GM19372 (cell line): ENCODE measurements around the gene CTTNBP2NL.
"Not testable (repeated sequence)": the region's sequence is repeated elsewhere in the genome, so short reads cannot be mapped to it uniquely, and the experiment has no call there.

Source experiments
- ATAC-seq: cut with Tn5 transposase; IDR thresholded peaks from one replicate; pipeline ENCODE4 v1.9.1; 2021; ENCODE audit warnings: mild to moderate bottlenecking, low read depth, moderate library complexity; ENCODE audit not compliant: unreplicated experiment

The CTTNBP2NL gene

GRCh38 chr1:112386024-112386723, 9.8 kb upstream of the CTTNBP2NL start:
- no peak for ATAC-seq

GRCh38 chr1:112386731-112387346, 9.2 kb upstream of the CTTNBP2NL start:
- no peak for ATAC-seq

- no peak for ATAC-seq
Measured at GRCh38 chr1:112387807-112388206, 8.2 kb upstream of the CTTNBP2NL start.

GRCh38 chr1:112388436-112388835, 7.6 kb upstream of the CTTNBP2NL start:
- no peak for ATAC-seq

GRCh38 chr1:112389689-112390088, 6.3 kb upstream of the CTTNBP2NL start:
- ATAC-seq: no peak

- not testable (repeated sequence) for ATAC-seq
Measured at GRCh38 chr1:112390335-112390734, 5.7 kb upstream of the CTTNBP2NL start.

- peak; percentile 63 for ATAC-seq
Measured at GRCh38 chr1:112390775-112391602, 5.0 kb upstream of the CTTNBP2NL start.

GRCh38 chr1:112391603-112391940, 4.4 kb upstream of the CTTNBP2NL start:
- no peak for ATAC-seq

- ATAC-seq: no peak
Measured at GRCh38 chr1:112393631-112393974, 2.4 kb upstream of the CTTNBP2NL start.

GRCh38 chr1:112394743-112395062, 1.3 kb upstream of the CTTNBP2NL start:
- ATAC-seq: no peak

- ATAC-seq: no peak
Measured at GRCh38 chr1:112395256-112395820, 676 bp upstream of the CTTNBP2NL start.

- ATAC-seq: no peak
Measured at GRCh38 chr1:112396653-112397471, 848 bp downstream of the CTTNBP2NL start.

GRCh38 chr1:112397841-112398240, 1.8 kb downstream of the CTTNBP2NL start:
- ATAC-seq: no peak

GRCh38 chr1:112399456-112399855, 3.4 kb downstream of the CTTNBP2NL start:
- no peak for ATAC-seq

- not testable (repeated sequence) for ATAC-seq
Measured at GRCh38 chr1:112400706-112401105, 4.7 kb downstream of the CTTNBP2NL start.

- peak; percentile 50 for ATAC-seq
Measured at GRCh38 chr1:112402682-112403643, 6.9 kb downstream of the CTTNBP2NL start.

- ATAC-seq: no peak
Measured at GRCh38 chr1:112406771-112407170, 10.8 kb downstream of the CTTNBP2NL start.

- no peak for ATAC-seq
Measured at GRCh38 chr1:112409414-112409813, 13.4 kb downstream of the CTTNBP2NL start.

- no peak for ATAC-seq
Measured at GRCh38 chr1:112410673-112411072, 14.7 kb downstream of the CTTNBP2NL start.
